ENCODE data around the gene ADGRD2.

Gene ADGRD2

GRCh38 chr9:124458441-124458840 lies 8.2 kb downstream of the ADGRD2 start:
- DNase-seq, result no peak

- no peak for DNase-seq
These were observed 12.5 kb downstream of the ADGRD2 start for GRCh38 chr9:124462739-124463138.

- no peak for DNase-seq
These were observed 15.5 kb downstream of the ADGRD2 start for GRCh38 chr9:124465736-124466135.

- no peak for DNase-seq
These were observed 17.3 kb downstream of the ADGRD2 start for GRCh38 chr9:124467410-124468060.

GRCh38 chr9:124468061-124468740 lies 17.9 kb downstream of the ADGRD2 start:
- DNase-seq, result no peak

- no peak for DNase-seq
These were observed 19.0 kb downstream of the ADGRD2 start for GRCh38 chr9:124469011-124469832.

GRCh38 chr9:124470306-124470705 lies 20.1 kb downstream of the ADGRD2 start:
- no peak for DNase-seq

GRCh38 chr9:124470726-124471125 lies 20.5 kb downstream of the ADGRD2 start:
- DNase-seq, result no peak

GRCh38 chr9:124471761-124472160 lies 21.5 kb downstream of the ADGRD2 start:
- no peak for DNase-seq

GRCh38 chr9:124472770-124473169 lies 22.5 kb downstream of the ADGRD2 start:
- no peak for DNase-seq

- DNase-seq, result no peak
These were observed 23.1 kb downstream of the ADGRD2 start for GRCh38 chr9:124473310-124473709.

- DNase-seq, result no peak
These were observed 23.9 kb downstream of the ADGRD2 start for GRCh38 chr9:124474151-124474550.

GRCh38 chr9:124475158-124475867 lies 25.1 kb downstream of the ADGRD2 start:
- no peak for DNase-seq

- no peak for DNase-seq
These were observed 25.8 kb downstream of the ADGRD2 start for GRCh38 chr9:124475868-124476690.

- DNase-seq, result no peak
These were observed 27.0 kb downstream of the ADGRD2 start for GRCh38 chr9:124477211-124477647.

GRCh38 chr9:124477648-124478285 lies 27.5 kb downstream of the ADGRD2 start:
- no peak for DNase-seq

- DNase-seq, result no peak
These were observed 28.1 kb downstream of the ADGRD2 start for GRCh38 chr9:124478354-124478753.

GRCh38 chr9:124479371-124479770 lies 29.1 kb downstream of the ADGRD2 start:
- no peak for DNase-seq

GRCh38 chr9:124479947-124480620 lies 29.8 kb downstream of the ADGRD2 start:
- DNase-seq, result no peak

GRCh38 chr9:124480621-124480981 lies 30.4 kb downstream of the ADGRD2 start:
- DNase-seq, result no peak

GRCh38 chr9:124481115-124481514 lies 30.9 kb downstream of the ADGRD2 start:
- DNase-seq, result no peak

All from stimulated activated CD4-positive, alpha-beta T cell treated with anti-CD3 and anti-CD28 coated beads, Interleukin-1b, Interleukin-23, amount 100 ng/mL, for 48 hours (primary cell).